Stimulated activated CD4-positive, alpha-beta T cell treated with anti-CD3 and anti-CD28 coated beads, Interleukin-1b, Interleukin-23, amount 100 ng/mL, for 24 hours (primary cell): ENCODE data around the gene CENPC.

Source experiments
- DNase-seq, 4 experiments: peaks; one replicate each; pipeline ENCODE4 v3.0.0-alpha.2; 2020; ENCODE audit warnings: low read depth in 4 of 4, low spot score in 1 of 4

Gene CENPC, protein sequence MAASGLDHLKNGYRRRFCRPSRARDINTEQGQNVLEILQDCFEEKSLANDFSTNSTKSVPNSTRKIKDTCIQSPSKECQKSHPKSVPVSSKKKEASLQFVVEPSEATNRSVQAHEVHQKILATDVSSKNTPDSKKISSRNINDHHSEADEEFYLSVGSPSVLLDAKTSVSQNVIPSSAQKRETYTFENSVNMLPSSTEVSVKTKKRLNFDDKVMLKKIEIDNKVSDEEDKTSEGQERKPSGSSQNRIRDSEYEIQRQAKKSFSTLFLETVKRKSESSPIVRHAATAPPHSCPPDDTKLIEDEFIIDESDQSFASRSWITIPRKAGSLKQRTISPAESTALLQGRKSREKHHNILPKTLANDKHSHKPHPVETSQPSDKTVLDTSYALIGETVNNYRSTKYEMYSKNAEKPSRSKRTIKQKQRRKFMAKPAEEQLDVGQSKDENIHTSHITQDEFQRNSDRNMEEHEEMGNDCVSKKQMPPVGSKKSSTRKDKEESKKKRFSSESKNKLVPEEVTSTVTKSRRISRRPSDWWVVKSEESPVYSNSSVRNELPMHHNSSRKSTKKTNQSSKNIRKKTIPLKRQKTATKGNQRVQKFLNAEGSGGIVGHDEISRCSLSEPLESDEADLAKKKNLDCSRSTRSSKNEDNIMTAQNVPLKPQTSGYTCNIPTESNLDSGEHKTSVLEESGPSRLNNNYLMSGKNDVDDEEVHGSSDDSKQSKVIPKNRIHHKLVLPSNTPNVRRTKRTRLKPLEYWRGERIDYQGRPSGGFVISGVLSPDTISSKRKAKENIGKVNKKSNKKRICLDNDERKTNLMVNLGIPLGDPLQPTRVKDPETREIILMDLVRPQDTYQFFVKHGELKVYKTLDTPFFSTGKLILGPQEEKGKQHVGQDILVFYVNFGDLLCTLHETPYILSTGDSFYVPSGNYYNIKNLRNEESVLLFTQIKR

DNA sequence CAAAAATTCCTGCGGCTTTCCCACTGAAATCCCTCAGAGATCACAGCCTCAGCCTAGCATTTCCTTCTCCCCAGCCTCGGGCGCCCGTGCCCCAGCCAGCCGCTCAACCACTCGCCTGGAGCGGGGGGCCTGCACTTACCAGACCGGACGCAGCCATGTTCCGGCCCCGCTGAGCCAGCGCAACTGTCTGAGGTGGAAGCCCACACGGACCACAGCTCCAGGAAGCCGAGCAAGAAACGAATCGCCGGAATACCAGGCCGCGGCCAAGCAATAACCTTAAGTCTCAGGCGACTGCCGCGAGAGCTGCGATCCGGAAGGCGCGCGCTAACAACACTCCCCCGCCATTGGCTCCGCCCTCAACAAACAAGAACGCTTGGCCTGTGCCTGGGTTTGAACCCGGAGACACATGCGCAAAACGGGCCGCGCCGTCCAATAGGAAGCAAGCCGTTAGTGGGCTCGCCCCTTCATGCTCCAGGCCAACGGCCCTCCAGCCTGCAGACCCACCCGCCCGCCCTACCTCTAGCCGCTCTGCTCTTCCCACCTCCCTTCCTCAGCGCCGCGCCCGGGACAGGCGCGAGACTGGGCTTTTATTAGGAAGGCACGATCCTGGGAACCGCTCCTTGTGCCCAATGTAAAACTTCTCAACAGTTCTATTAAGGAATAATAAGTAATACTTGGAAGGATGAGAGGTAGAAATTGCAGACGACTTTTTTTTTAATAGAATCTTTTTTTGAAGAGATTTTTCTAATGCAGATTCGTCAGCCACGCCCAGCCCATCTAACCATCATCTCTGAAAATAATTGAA, at the start of gene CENPC:
CENPC (minus strand) TSS at position 305 of the 805 bp plus-strand sequence; CDS start at position 157, 148 bp downstream.
- DNase-seq: peak; percentile 77 to 94 (median 89)

DNA sequence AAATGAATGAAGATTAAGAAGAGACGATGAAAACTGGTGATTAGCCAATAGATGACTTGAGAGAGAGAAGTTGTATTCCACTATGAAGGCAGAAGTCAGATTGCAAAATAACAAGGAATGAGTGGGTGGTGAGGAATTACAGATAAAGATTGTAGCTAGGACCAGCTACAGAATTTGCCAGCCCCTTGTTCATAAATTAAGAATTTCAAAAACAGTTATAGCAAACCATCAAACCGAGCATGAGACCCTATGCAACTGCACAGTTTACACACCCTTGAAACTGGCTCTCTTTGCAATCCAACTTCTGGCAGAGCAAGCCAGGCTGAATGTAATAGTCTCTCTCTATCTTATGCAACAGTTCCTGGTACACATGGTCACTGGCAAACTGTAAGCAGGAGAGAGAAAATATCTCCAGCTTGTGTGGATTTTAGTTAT, 48.5 kb upstream of the CENPC start:
- DNase-seq: no peak

DNA sequence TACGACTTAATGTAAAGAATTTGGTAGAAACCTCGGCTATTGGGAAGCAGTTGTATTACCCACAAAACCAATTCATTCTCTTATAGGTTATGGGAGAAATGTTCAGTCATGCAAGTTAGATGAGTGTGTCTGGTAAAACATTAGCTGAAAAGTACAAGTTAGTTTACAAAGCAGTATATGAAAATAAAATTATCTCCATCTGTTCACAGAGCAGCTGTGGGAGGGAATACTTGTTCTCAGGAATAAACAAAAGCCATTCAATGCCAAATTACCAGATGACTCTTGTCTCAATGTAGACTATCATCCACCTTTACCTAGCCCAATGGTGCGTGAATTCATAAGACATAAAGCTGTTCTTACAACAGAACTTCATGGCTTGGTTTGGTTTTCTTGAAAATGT, 41.9 kb upstream of the CENPC start:
- no peak for DNase-seq

DNA sequence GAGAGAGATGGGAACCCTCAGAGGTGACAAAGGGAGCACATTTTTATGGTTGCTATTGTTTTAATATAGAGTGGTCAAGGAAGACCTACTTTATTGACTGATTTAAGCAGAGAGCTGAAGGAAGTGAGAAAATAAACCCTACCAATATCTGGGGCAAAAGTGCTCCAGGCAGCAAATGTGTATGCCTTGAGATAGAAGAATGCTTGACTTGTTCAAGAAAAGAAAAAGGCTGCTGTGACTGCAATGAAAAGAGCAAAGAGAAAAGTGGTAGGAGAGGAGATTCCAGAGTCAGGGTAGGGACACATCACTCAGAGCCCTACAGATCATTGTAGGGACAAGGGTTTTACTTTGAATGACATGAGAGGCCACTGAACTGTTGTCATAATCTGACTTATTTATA, 39.2 kb upstream of the CENPC start:
- DNase-seq: no peak

DNA sequence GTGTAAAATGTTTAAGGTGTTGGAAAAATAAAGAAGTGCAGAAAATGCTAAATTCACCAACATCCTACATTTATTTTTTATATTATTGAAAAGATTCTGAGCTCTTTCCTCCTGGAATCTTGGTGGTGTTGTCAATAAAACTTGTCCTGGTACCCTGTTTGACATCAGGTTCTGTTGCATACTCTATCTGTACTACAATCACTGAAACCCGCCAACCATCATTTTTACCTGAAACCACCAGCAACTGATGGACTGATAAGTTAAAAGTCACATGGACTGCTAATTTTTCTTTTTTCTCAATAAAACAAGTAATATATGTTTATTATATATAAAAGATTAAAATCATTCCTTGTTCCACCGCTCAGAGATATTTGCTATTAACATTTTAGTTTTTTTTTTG, 36.6 kb upstream of the CENPC start:
- DNase-seq: no peak

DNA sequence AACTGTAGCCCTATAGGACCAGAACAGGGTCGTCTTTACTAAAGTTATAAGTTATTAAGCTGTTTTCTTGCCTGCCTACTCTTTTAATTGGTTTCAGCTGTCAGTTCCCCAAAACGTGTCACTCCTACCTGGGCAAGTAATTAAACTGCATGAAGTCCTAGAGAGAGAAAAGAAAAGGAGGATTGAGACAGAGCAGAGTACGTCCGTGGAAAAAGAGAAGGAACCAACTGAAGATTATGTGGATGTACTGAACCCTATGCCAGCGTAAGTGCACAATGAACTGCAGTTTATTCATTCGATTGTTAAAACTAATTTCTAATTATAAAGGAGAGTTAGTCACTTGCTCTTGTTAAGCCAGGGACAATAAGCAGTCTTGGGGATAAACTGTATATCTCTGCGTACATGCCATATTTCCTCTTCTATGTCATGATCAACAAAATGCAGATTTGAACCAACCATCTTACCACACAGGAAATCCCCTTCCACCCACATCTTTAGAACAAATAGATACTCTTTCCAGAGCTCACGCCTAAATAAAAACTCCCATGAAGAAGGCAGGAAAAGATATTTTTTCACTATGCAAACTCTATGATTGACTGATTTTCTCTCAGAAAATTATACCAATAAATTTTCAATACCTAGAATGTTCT, 36.0 kb upstream of the CENPC start:
- no peak for DNase-seq

DNA sequence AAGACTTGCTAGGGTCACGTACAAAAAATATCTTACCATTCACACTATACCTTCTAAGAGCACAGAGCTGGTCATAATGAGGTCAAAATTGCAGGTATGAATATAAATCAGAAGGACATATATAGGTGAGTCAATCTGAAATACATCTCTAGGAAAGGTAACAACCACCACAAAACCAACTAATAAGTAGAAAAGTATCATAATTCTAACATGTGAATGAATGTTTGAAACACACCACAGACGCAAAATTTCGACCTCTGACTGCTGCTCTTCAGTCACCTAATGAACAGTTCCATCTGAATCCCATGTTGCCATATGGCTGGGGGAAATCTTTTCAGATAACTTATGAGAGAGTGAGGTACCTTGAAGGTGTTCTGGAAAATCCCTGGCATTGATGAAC, 35.3 kb upstream of the CENPC start:
- DNase-seq: no peak

DNA sequence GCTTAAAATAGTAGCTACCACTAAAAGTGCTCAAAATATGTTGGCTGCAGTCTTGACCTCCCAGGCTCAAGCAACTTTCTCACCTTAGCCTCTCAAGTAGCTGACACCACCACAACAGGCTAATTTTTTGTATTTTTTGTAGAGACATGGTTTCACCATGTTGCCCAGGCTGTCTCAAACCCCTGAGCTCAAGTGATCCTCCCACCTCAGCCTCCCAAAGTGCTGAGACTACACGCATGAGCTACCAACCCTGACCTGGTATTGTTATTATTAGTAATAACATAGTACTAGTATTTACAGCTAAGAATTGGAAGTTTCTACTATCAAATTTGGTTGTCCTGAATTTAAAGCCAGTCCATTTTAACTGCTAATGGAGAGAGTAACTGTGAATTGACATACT, 31.2 kb upstream of the CENPC start:
- DNase-seq: no peak

DNA sequence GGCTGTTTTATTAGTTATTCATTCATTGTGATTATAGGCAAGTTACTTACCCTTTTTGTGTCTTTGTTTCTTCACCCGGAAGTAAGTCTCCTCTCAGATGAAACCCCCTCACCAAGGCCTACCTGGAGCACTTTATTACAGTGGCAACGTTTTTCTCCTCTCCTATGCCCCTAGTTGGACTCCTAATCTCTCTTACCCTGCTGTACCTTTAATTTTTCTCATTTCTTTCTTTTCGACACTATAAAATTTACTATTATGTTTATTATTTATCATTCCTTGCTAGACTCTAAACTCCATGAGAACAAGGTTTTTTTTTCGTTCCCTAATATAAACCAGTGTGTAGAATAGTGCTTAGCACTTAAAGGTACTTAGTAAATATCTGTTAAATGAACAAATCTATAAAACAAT, 30.8 kb upstream of the CENPC start:
- DNase-seq: no peak

DNA sequence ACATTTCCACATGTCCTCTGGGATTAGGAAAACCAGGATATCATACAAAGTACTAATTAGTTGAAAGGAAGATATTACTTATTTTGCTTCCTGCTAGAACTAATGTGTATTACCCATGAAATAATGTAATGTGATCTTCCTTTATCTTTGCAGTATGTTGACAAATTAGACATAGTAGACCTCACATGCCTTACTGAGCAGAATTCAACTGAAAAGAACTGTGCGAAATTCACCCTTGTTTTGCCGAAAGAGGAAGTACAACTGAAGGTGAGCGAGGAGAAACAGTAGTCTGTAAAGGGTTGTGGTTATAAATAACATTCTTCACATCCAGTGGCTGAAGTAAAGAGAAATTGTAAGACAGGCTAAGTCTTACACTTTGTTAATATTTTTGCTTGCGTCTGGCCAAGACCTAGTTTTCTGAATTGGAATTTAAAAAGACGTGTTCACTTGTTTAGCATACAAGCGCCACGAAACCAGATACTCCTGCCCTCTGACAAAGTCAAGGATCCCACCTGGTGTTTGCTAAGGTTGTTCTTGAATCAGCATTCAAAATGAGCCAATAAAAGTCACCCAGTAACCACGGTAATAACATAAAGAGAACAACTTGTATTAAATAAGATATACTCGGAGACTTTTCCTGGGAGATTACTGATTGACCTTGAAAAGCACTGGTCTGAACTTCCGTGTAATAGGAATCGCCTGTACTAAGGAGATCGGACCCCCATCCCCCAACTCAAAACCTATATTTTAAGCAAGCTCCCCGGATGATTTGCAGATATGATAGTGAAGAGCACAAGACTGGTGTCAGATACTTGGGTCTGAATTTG, 30.1 kb upstream of the CENPC start:
- no peak for DNase-seq

DNA sequence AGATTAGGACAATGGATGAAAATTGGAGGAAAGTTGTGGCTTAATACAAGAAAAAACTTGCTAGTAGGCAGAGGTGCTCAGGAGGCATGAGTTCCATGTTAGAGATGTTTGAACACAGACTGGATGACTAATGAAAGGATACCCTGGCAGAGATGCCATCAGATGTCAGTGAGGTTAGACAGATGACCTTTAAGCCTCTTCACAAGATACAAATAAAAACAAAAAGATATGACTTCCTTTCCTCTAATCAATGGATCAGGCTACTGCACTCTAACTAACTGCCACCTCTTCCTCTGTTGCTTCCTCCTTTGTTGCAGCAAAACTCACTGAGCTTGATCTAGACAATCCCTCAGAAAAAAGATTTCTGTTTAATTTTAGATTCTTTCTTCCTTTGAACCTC, 27.9 kb upstream of the CENPC start:
- DNase-seq: no peak

DNA sequence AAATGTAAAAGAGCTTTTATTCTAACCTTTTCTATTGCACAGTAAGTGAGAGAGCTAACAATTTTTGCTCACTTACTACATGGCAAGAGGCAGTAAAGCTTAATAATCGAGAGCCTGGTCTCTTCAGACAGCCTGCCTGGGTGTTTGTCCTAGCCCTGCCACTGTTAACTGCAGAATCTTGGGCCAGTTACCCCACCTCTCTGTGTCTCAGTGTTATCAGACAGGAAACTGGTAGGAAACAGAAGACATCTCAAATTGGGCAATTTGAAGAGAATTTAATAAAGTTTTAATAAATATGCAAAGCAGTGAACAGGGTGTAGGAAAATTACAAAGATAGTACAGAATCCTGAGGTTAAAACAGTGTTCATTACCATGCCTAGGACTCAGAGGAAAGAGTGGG, 26.7 kb upstream of the CENPC start:
- no peak for DNase-seq

DNA sequence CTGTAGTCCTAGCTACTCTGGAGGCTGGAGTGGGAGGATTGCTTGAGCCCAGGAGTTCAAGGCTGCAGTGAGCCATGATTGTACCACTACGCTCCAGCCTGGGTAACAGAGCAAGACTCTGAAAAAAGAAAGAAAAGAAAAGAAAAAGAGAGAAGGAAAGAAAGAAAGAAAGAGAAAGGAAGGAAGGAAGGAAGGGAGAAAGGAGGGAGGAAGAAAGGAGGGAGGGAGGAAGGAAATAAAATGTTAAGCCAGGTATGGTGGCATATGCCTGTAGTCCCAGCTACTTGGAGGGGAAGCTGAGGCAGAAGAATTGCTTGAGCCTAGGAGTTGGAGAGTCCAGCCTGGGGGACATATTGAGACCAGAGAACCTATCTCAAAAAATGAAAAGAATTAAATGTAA, 25.2 kb upstream of the CENPC start:
- DNase-seq: no peak

DNA sequence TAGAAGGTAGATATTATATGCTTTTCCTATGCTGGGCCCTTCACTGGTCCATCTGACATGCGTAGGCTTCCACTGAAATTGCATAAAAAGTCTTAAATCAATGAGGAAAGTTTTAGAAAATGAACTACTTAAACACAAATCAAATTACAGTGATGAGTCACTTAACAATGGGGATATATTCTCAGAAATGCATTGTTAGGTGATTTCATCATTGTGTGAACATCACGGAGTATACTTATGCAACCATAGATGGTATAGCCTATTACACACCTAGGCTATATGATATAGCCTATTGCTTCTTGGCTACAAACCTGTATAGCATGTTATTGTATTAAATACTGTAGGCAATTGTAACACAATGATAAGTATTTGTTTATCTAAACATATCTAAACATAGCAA, 23.5 kb upstream of the CENPC start:
- DNase-seq: no peak

DNA sequence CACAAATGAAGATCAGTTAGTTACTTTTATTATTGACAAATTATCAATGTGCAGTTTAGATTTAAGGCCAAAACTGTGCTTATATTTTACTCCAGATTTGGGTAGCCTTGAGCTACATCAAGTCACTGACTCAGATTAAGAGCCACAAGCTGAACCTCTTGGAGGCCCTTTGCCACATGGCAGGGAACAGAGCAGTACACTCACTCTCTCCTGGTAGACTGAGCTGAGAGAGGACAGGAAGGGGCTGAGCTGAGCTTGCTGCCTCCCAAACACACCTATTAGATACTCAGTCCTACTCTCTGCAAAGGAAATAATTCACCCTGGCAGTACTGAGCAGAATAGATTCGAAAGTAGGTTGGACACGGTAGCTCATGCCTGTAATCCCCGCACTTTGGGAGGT, 21.0 kb upstream of the CENPC start:
- DNase-seq: no peak

DNA sequence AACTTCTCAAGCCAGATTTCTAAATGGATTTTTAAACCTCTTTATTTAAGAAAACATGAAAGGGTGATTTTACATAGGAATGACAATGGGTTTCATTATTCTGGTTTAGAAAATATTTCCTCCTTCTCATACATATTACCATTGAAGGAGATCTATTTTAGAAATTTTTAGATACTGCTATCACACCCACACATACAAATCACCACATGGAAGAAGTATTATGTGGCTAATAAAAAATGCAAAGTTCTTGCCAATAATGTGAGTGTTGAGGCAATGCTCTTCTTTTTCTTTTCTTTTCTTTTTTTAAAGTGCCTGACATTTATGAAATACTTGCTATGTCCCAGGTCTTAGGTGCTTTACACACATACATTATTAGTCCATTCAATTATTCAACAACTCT, 20.0 kb upstream of the CENPC start:
- no peak for DNase-seq

DNA sequence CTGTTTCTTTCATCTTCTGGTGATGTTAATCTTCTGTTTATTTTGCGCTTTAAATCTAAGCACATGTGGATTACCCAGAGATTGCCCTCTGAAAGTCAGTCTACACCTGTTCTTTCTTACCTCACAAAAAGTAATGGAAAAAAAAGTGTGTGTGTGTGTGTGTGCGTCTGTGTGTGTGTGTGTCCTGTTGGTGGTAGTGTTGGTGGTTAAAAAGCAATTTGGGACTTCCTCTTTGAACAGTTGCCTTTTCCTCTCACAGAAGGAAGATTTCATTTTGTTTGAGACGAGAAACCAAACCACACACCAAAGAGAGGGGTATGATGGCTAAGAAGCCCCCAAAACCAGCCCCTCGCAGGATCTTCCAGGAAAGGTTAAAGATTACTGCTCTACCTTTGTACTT, 13.2 kb upstream of the CENPC start, which contains the start of gene STAP1:
STAP1 (plus strand) TSS at position 235 of the 400 bp plus-strand sequence; CDS start at position 318, 83 bp downstream.
- no peak for DNase-seq

DNA sequence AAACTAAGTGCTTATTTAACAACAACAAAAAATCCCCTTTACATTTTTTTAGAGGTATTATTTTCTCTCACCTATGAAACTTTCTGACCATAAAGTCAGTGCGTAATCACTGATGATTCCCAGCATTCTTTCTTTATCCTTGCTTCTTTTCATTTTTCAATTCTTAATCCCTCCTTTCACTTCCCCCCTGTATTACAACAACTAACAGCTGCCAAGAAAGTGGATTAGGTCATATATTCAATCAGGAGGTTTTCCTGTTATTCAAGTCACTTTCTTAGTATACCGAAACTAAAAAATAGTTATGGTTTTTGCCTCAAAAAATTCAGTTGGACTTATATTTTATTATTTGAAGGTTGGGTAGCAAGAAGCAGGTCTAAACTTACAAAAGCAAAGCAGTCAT, 11.1 kb upstream of the CENPC start:
- DNase-seq: no peak

DNA sequence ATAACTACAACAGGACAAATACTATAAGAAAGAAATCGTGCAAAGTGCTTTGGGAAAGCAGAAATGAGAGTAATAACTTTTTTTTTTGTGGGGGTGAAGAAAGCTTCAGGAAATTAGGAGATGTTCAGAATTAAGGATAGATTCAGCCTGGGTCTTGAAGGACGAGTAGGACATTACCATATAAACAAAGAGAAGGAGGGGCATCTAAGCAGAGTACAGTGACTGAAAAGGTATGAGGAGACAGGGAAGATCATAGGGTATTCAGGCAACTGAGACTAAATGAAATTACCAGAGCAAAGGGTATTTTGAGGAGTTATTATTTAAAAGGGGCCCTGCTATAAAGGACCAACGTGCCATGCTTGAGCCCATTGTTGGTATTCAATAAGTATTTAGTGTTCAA, 10.1 kb upstream of the CENPC start:
- DNase-seq: no peak

DNA sequence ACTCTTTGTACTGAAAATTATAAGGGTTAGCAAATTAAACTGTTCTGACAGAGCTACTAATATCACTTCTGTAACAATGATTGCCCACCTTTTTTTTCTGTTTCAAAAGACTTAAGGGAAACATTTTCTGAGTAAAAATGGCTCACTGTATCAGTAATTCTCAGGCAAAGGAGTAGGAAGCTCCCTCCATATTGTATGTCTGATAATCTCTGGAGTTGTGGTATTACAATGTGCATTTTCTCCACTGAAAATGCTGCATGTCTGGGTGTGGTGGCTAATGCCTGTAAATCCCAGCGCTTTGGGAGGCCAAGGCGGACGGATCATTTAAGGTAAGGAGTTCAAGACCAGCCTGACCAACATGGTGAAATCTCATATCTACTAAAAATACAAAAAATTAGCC, 8.8 kb upstream of the CENPC start:
- DNase-seq: no peak
